ENCODE measurements around the gene GTF2H4.
"Not testable (repeated sequence)": the region's sequence is repeated elsewhere in the genome, so short reads cannot be mapped to it uniquely, and the experiment has no call there.

The GTF2H4 gene

GRCh38 chr6:30908700-30909099 is 693 bp downstream of the GTF2H4 start:
- H3K9me3 ChIP-seq: no peaks in the 10 kb centered on the region
- peaks cover 15 to 19% of the 10 kb centered on the region in 2 experiments for H3K4me1 ChIP-seq (ENCODE audit: control insufficient read depth in 1 of 2, insufficient read depth in 1 of 2, low read depth in 1 of 2, low read length in 1 of 2)
- H3K27ac ChIP-seq: no peak overlapping the region
- TF ChIP-seq CTCF (IDR thresholded peaks at IDR 0.05): no peak
- H3K27me3 ChIP-seq: no peaks in the 10 kb centered on the region
- peaks cover 18% of the 10 kb centered on the region for H3K36me3 ChIP-seq
- peak overlapping the region; percentile 68 to 69 for H3K4me3 ChIP-seq (ENCODE audit: low read depth in 1 of 2, low read length in 1 of 2)

- H3K4me3 ChIP-seq (ENCODE audit: low read depth in 1 of 2, low read length in 1 of 2); H3K27me3 ChIP-seq; H3K9me3 ChIP-seq; H3K27ac ChIP-seq: not testable (repeated sequence)
- H3K4me1 ChIP-seq (ENCODE audit: control insufficient read depth in 1 of 2, insufficient read depth in 1 of 2, low read depth in 1 of 2, low read length in 1 of 2): peaks cover 27 to 29% of the 10 kb centered on the region in 2 experiments
- H3K36me3 ChIP-seq: peaks cover 18% of the 10 kb centered on the region
Observed at GRCh38 chr6:30910473-30910872, 2.5 kb downstream of the GTF2H4 start.

GRCh38 chr6:30912746-30913520 is 4.9 kb downstream of the GTF2H4 start:
- peak overlapping the region in 1 of 2 experiments; percentile 75 for H3K4me3 ChIP-seq (ENCODE audit: low read depth in 1 of 2, low read length in 1 of 2)
- no peaks in the 10 kb centered on the region for H3K27me3 ChIP-seq
- TF ChIP-seq CTCF (IDR thresholded peaks at IDR 0.05): no peak
- H3K9me3 ChIP-seq: no peaks in the 10 kb centered on the region
- no peak overlapping the region for H3K27ac ChIP-seq
- peaks cover 20% of the 10 kb centered on the region for H3K36me3 ChIP-seq
- peaks cover 23 to 24% of the 10 kb centered on the region in 2 experiments for H3K4me1 ChIP-seq (ENCODE audit: control insufficient read depth in 1 of 2, insufficient read depth in 1 of 2, low read depth in 1 of 2, low read length in 1 of 2)

- peaks cover 17 to 18% of the 10 kb centered on the region in 2 experiments for H3K4me1 ChIP-seq (ENCODE audit: control insufficient read depth in 1 of 2, insufficient read depth in 1 of 2, low read depth in 1 of 2, low read length in 1 of 2)
- H3K4me3 ChIP-seq (ENCODE audit: low read depth in 1 of 2, low read length in 1 of 2): peak overlapping the region; percentile 75 to 92
- no peak for TF ChIP-seq CTCF (IDR thresholded peaks at IDR 0.05)
- H3K27ac ChIP-seq: peak overlapping the region; percentile 35
- H3K36me3 ChIP-seq: peaks cover 22% of the 10 kb centered on the region
- H3K27me3 ChIP-seq: no peaks in the 10 kb centered on the region
- no peaks in the 10 kb centered on the region for H3K9me3 ChIP-seq
Observed at GRCh38 chr6:30913721-30914075, 5.7 kb downstream of the GTF2H4 start.

- Histone ChIP-seq H3K9me3 (no peaks in the 10 kb centered on the region), H3K27me3 (no peaks in the 10 kb centered on the region), H3K4me3 (ENCODE audit: low read depth in 1 of 2, low read length in 1 of 2) (peak within 1 kb of the TSS; percentile 75 to 92), H3K36me3 (peaks cover 23% of the 10 kb centered on the region), H3K27ac (peak within 1 kb of the TSS; percentile 35), H3K4me1 (ENCODE audit: control insufficient read depth in 1 of 2, insufficient read depth in 1 of 2, low read depth in 1 of 2, low read length in 1 of 2) (peaks cover 15 to 16% of the 10 kb centered on the region in 2 experiments)
- peak; percentile 39 for TF ChIP-seq CTCF (IDR thresholded peaks at IDR 0.05)
Observed at GRCh38 chr6:30914076-30914853, 6.3 kb downstream of the GTF2H4 start, which contains the start of gene VARS2. Gene VARS2 (plus strand): TSS chr6:30914238. CDS start chr6:30914837, 599 bp downstream.
